ENCODE results near the gene CELF1. TPM values are rescaled to one million over a fixed set of nuclear protein-coding genes. Genes with fewer than 3 reads are reported as not detected.

The CELF1 gene
- total and polyA plus RNA-seq, 9 of the 15 experiments (the other 6 are each of a cell fraction or from before 2014, with no cell fraction given) = 11.3 to 142 (median 77.4) TPM

DNA sequence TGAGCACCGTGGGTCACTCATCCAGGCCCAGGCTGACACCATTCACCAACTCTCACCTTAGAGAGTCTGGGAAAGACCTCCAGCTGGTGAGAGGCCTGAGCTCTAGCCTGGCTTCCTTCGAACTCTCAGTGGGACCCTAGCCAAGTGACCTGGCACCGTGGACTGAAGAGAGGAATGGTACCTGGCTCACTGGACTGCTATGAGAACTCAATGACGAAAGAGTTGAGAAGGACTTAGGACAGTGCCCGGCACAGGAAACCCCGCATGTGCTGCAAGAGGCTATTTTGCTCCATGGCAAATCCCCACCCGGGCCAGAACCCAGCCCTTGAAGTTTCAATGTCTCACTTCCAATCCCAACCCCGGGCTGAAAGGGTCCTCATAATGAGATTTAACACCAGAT lies 103.4 kb downstream of the CELF1 start:
- ChIA-PET POLR2A (interaction anchor here (0.5 to 1.0 kb wide), 3 partner anchors 11 to 188 kb away, joined by 3 read pairs; no protein-coding TSS in a partner anchor), CTCF (ENCODE audit: low intra/inter-chr PET ratio) (no interaction called here)
- TF ChIP-seq BDP1 (IDR thresholded peaks at IDR 0.05; ENCODE audit: insufficient read depth, insufficient read length) = no peak
- no peak overlapping the region for H3K4me2 ChIP-seq (ENCODE audit: insufficient read depth, low read length)
- H3K36me3 ChIP-seq (ENCODE audit: control insufficient read depth, insufficient read depth, low read length) = no peaks in the 10 kb centered on the region; the same call in 2 of the 3 replicates
- no peaks in the 10 kb centered on the region for H3K79me2 ChIP-seq (ENCODE audit: control insufficient read depth, insufficient read depth, low read length)
- no peak overlapping the region for H3K4me3 ChIP-seq
- H3K9ac ChIP-seq (ENCODE audit: insufficient read depth in 1 of 2, low read depth in 2 of 2, low read length in 2 of 2) = 0 out of 4 replicates have a peak overlapping the region, but pooled peaks of 1 of the 2 experiments have one; percentile 48
- intact Hi-C loops (cut with micrococcal nuclease) = no loop called here
- DNase-seq (ENCODE audit: extremely low read depth in 1 of 4, low spot score in 3 of 4) (no peak), FAIRE-seq (no peak), ATAC-seq (no peak)
- no peak overlapping the region for H3K27ac ChIP-seq (ENCODE audit: extremely low read depth, low read depth, low read length)
- no peaks in the 10 kb centered on the region for H4K20me1 ChIP-seq (replicated peaks; ENCODE audit: control insufficient read depth, insufficient read depth, low read length)
- H3K9me3 ChIP-seq (replicated peaks; ENCODE audit: control insufficient read depth, insufficient read depth, low read depth, low read length) = no peaks in the 10 kb centered on the region
- in situ Hi-C loops (cut with MboI) = no loop called here
- H3K27me3 ChIP-seq (ENCODE audit: control insufficient read depth in 2 of 2, insufficient read depth in 2 of 2, low read length in 2 of 2) = no peaks in the 10 kb centered on the region
- WGBS (ENCODE audit: insufficient coverage, low coverage, missing lambda C conversion rate) = 22% methylated on average over 5 of the region's 8 CpGs
- no peak overlapping the region for H2AFZ ChIP-seq (ENCODE audit: low read depth, low read length)
- BruUV-seq (replicated peaks) = no TSS peak
- no peaks in the 10 kb centered on the region for H3K9me1 ChIP-seq (ENCODE audit: control insufficient read depth, insufficient read depth, low read length)
- peaks cover 0 to 19% of the 10 kb centered on the region in 2 experiments; a peak in 2 of 5 replicates for H3K4me1 ChIP-seq (replicated peaks in 1 of 2; ENCODE audit: control insufficient read depth in 2 of 2, insufficient read depth in 2 of 2, low read length in 2 of 2)

DNA sequence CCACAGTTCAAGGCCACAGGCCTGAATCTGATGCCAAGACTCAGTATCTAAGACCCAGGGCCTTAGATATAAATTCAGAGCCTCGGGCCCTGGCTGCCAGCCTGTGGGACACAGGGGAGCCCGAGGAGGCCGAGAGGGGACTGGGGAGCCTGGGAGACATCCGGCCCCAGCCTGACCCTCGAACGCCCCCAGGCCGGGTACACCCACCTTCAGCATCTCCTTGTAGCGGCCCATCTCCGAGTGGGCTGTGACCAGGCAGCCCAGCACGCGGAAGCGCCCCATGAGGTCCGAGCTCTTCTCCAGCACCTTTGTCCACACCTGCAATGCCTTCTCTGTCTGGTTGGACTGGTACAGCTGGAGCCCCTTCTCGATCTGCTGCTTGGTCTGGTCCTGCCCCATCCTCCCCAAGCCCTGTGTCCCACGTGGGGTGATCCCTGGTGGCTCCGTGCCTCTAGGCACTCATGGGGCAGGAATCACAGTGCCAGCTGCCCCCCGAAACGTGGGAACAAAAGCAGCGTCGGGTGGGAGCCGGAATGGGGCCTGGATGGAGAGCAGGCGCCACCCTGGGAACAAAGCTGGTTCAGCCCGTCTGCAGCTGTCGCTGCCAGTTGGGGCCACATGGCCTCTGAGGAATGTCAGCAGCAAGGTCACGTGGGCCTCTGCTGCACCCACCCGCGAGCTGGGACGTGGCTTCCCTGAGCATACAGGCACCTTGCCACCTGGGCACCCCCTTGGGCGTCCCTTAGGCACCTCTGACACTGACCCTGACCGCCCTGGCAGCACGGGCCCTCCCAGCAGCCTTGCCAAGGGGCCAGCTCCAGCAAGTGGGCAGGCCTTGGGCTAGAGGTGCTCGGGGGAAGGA lies 104.1 kb downstream of the CELF1 start, which contains the start of gene RAPSN:
TSS of gene RAPSN (minus strand) at position 571 of the 862 bp plus-strand sequence. CDS start at position 399, 172 bp downstream.
- no TSS peak for BruUV-seq (replicated peaks)
- H3K9me3 ChIP-seq (replicated peaks; ENCODE audit: control insufficient read depth, insufficient read depth, low read depth, low read length) = no peaks in the 10 kb centered on the region
- no peaks in the 10 kb centered on the region for H3K9me1 ChIP-seq (ENCODE audit: control insufficient read depth, insufficient read depth, low read length)
- H3K4me1 ChIP-seq (replicated peaks in 1 of 2; ENCODE audit: control insufficient read depth in 2 of 2, insufficient read depth in 2 of 2, low read length in 2 of 2) = peaks cover 0 to 19% of the 10 kb centered on the region in 2 experiments; a peak in 2 of 5 replicates
- no peak within 1 kb of the TSS for H3K27ac ChIP-seq (ENCODE audit: extremely low read depth, low read depth, low read length)
- H4K20me1 ChIP-seq (replicated peaks; ENCODE audit: control insufficient read depth, insufficient read depth, low read length) = no peaks in the 10 kb centered on the region
- DNase-seq (ENCODE audit: extremely low read depth in 1 of 4, low spot score in 3 of 4) (no peak), FAIRE-seq (no peak), ATAC-seq (no peak)
- intact Hi-C loops (cut with micrococcal nuclease) = no loop called here
- H3K9ac ChIP-seq (ENCODE audit: insufficient read depth in 1 of 2, low read depth in 2 of 2, low read length in 2 of 2) = peak within 1 kb of the TSS in 1 of 2 experiments; percentile 48; a peak in 1 of 4 replicates
- 51% methylated on average over 29 of the region's 32 CpGs for WGBS (ENCODE audit: insufficient coverage, low coverage, missing lambda C conversion rate)
- H2AFZ ChIP-seq (ENCODE audit: low read depth, low read length) = no peak within 1 kb of the TSS
- H3K36me3 ChIP-seq (ENCODE audit: control insufficient read depth, insufficient read depth, low read length) = no peaks in the 10 kb centered on the region; the same call in 2 of the 3 replicates
- no peak within 1 kb of the TSS for H3K4me3 ChIP-seq
- no peak within 1 kb of the TSS for H3K4me2 ChIP-seq (ENCODE audit: insufficient read depth, low read length)
- ChIA-PET POLR2A (interaction anchor here (0.5 to 1.3 kb wide), 5 partner anchors 12 to 187 kb away, joined by 3 to 4 read pairs (median 3); no protein-coding TSS in a partner anchor), CTCF (ENCODE audit: low intra/inter-chr PET ratio) (no interaction called here)
- TF ChIP-seq STAG1 (CRISPR knock-in tag; IDR thresholded peaks at IDR 0.05; ENCODE audit: borderline replicate concordance) (no peak), POU5F1 (IDR thresholded peaks at IDR 0.05; ENCODE audit: borderline replicate concordance, low read depth, low read length, partially characterized antibody) (no peak), ZNF282 (CRISPR knock-in tag; IDR thresholded peaks at IDR 0.05) (no peak), GTF2A2 (tag; IDR thresholded peaks at IDR 0.05) (no peak), ZNF217 (CRISPR knock-in tag; IDR thresholded peaks at IDR 0.05) (no peak), TAL1 (IDR thresholded peaks at IDR 0.05) (no peak), ZNF408 (CRISPR knock-in tag; IDR thresholded peaks at IDR 0.05; ENCODE audit: low read depth) (no peak), ZNF134 (CRISPR knock-in tag; conservative IDR thresholded peaks at IDR 0.05) (no peak)
- TF ChIP-seq, protein P1, sequence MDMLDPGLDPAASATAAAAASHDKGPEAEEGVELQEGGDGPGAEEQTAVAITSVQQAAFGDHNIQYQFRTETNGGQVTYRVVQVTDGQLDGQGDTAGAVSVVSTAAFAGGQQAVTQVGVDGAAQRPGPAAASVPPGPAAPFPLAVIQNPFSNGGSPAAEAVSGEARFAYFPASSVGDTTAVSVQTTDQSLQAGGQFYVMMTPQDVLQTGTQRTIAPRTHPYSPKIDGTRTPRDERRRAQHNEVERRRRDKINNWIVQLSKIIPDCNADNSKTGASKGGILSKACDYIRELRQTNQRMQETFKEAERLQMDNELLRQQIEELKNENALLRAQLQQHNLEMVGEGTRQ (CRISPR knock-in tag; IDR thresholded peaks at IDR 0.05) = peak; percentile 50
- TF ChIP-seq, protein P2, sequence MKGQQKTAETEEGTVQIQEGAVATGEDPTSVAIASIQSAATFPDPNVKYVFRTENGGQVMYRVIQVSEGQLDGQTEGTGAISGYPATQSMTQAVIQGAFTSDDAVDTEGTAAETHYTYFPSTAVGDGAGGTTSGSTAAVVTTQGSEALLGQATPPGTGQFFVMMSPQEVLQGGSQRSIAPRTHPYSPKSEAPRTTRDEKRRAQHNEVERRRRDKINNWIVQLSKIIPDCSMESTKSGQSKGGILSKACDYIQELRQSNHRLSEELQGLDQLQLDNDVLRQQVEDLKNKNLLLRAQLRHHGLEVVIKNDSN (CRISPR knock-in tag; IDR thresholded peaks at IDR 0.05) = peak; percentile 48
- no peaks in the 10 kb centered on the region for H3K27me3 ChIP-seq (ENCODE audit: control insufficient read depth in 2 of 2, insufficient read depth in 2 of 2, low read length in 2 of 2)
- in situ Hi-C loops (cut with MboI) = no loop called here
- H3K79me2 ChIP-seq (ENCODE audit: control insufficient read depth, insufficient read depth, low read length) = no peaks in the 10 kb centered on the region
